VCaP (cell line): ENCODE data around the gene PCMT1.

Experiments used
- H3K27ac ChIP-seq: fragments of 450-650 bp; 2 replicates; pipeline ENCODE4 v1.5.1; 2017
- TF ChIP-seq, protein P1 (sequence below): fragments of 450-650 bp; conservative IDR thresholded peaks from 2 replicates; pipeline ENCODE4 v1.5.1; 2017; ENCODE audit warnings: mild to moderate bottlenecking, moderate library complexity

The PCMT1 gene

DNA sequence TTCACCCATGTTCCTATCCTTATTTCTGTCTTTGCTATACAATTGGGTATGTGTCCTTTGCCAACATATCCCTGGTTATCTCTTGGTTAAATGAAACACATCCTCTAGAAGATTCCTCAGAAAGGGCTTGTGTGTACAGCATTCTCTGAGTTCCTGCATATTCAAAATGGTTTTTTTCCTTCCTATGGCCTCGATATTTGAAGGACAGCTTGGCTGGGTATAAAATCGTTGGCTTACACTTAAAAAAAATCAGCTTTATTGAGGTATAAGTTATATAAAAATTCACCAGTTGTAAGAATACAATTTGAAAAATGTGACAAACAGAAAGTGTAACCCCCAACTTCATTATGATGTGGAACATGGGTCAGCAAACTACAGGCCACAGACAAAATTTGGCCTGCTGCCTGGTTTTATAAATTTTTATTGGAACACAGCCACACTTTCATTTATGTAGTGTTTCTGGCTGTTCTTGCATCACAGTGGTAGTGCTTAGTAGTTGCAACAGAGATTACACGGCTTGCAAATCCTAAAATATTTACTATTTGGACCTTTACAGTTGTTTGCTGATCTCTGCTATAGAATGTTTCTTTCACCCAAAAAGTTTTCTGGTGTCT lies 16.7 kb downstream of the PCMT1 start:
- TF ChIP-seq, protein P1, sequence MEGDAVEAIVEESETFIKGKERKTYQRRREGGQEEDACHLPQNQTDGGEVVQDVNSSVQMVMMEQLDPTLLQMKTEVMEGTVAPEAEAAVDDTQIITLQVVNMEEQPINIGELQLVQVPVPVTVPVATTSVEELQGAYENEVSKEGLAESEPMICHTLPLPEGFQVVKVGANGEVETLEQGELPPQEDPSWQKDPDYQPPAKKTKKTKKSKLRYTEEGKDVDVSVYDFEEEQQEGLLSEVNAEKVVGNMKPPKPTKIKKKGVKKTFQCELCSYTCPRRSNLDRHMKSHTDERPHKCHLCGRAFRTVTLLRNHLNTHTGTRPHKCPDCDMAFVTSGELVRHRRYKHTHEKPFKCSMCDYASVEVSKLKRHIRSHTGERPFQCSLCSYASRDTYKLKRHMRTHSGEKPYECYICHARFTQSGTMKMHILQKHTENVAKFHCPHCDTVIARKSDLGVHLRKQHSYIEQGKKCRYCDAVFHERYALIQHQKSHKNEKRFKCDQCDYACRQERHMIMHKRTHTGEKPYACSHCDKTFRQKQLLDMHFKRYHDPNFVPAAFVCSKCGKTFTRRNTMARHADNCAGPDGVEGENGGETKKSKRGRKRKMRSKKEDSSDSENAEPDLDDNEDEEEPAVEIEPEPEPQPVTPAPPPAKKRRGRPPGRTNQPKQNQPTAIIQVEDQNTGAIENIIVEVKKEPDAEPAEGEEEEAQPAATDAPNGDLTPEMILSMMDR: no peak
- H3K27ac ChIP-seq: peak overlapping the region; percentile 56

DNA sequence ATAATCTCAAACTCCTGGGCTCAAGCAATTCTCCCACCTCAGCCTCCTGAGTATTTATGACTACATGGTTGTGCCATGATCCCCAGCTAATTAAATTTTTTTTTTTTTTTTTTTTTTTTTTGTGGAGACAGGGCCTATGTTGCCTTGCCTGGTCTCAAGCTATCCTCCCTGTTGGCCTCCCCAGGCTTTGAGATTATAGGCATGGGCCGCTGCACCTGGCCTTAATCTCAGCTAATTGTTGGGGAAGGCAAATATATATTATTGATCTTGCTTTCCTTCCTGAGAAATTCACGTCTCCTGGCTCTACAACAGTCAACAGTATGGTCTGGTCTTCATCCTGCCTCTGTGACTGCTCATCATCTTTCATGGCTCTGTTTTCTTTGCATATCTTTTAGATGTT lies 20.1 kb downstream of the PCMT1 start:
- TF ChIP-seq, protein P1: no peak
- H3K27ac ChIP-seq: no peak overlapping the region

DNA sequence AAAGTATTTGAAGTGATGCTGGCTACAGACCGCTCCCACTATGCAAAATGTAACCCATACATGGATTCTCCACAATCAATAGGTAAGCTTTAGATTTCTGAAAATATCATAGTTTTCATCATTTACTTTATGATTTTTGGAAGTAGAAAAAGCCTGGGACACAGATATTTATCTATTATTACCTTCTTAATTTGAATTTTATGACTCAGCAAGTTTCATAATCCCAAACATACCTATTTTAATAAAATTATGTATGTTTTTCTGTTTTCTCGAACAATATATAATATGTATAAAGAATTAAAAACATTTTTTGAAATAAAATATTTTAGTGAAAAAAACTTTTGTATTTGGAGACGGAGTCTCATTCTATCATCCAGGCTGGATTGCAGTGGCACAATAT lies 21.6 kb downstream of the PCMT1 start:
- TF ChIP-seq, protein P1: no peak
- H3K27ac ChIP-seq: no peak overlapping the region

DNA sequence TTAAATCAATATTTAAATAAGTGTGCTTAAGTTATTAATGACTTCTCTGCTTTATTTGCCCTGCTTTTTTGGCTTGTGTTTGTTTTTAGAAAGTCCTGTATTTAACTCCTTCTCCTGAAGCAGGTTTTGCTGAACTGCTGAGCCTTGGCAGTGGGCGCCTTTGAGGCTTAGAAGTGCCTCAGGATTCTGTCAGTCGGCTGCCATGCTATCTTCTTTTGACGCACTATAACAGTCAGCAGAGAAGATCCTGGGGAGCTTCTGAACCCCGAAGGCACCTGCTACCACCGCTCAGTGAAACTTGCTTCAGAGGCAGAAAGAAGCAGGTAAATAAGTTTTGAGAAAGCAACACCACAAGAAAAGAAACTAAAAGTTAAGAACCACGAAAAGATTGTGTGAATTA lies 22.4 kb downstream of the PCMT1 start:
- peak overlapping the region; percentile 25 for H3K27ac ChIP-seq
- TF ChIP-seq, protein P1: no peak

DNA sequence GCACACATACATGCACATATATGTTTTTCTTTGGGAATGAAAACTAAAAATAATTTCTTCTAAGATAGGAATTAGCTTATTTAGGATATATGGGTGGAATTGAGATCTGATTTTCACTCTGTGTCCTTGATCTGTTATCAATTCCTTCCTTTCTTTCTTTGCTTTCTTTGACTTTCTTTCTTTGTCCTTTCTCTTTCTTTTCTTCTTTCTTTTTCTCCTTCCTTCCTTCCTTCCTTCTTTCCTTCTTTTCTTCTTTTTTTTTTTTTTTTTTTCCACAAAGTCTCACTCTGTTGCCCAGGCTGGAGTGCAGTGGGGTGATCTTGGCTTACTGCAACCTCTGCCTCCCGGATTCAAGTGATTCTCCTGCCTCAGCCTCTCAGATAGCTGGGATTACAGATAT lies 28.1 kb downstream of the PCMT1 start:
- no peak overlapping the region for H3K27ac ChIP-seq
- TF ChIP-seq, protein P1: no peak

DNA sequence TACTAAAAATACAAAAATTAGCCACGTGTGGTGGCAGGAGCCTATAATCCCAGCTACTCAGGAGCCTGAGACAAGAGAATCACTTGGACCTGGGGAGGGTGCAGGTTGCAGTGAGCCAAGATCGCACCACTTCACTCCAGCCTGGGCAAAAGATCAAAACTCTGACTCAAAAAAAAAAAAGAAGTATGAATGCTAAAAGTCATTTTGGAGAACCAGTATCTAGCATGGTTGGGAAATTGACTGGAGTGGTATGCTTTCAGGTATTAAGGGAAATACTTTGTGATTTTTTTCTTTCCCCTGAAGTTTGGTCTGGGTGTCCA lies 30.1 kb downstream of the PCMT1 start:
- H3K27ac ChIP-seq: peak overlapping the region; percentile 1; the same call in 1 of the 2 replicates
- TF ChIP-seq, protein P1: no peak

DNA sequence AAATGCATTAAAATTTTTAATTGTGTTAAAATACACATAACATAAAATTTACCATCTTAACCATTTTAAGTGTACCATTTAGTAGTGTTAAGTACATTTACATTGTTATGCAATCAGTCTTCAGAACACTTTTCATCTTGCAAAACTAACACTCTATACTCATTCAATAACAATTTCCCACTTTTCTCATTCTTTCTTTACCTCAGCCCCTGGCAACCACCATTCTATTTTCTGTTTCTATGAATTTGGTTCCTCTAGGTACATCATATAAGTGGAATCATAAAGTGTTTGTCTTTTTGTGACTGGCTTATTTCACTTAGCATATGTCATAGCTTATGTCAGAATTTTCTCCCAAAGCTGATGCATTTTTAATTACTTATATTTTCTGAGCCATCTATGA lies 32.2 kb downstream of the PCMT1 start:
- 0 out of 2 replicates have a peak overlapping the region, but pooled peaks have one; percentile 16 for H3K27ac ChIP-seq
- TF ChIP-seq, protein P1: no peak

DNA sequence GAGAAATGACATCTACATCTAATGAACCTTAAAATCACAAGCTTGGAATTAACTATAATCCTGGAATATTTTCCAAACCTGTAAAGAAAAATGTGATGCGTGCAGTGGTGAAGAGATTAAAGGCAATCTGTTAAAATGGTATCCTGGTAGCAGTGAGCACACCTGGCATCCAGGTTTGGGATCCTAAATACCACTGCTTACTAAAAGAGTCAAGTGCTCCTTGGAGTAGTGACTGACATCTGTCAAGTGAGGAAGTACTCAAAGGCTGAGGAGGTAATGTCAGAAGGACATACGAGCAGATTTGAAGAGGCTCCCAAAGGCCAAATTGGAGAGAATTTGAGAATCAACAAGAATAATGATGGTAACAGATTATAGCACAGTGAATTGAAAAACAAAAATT lies 32.8 kb downstream of the PCMT1 start:
- H3K27ac ChIP-seq: no peak overlapping the region
- TF ChIP-seq, protein P1: no peak
